HG03432 (cell line): ENCODE results near the gene DOK5.
"Not testable (repeated sequence)": the region's sequence is repeated elsewhere in the genome, so short reads cannot be mapped to it uniquely, and the experiment has no call there.

ENCODE experiments used
- ATAC-seq: cut with Tn5 transposase; IDR thresholded peaks from one replicate; pipeline ENCODE4 v1.9.1; 2021; ENCODE audit warnings: mild to moderate bottlenecking, moderate library complexity; ENCODE audit not compliant: unreplicated experiment

Gene DOK5

GRCh38 chr20:54475334-54476168 lies at the start of gene DOK5:
TSS of gene DOK5 (plus strand) at chr20:54475593. CDS start at chr20:54475947, 354 bp downstream.
- no peak for ATAC-seq

GRCh38 chr20:54429364-54429763 lies 46.0 kb upstream of the DOK5 start:
- no peak for ATAC-seq

- no peak for ATAC-seq
Observed at GRCh38 chr20:54431156-54431944, 44.0 kb upstream of the DOK5 start.

DNA sequence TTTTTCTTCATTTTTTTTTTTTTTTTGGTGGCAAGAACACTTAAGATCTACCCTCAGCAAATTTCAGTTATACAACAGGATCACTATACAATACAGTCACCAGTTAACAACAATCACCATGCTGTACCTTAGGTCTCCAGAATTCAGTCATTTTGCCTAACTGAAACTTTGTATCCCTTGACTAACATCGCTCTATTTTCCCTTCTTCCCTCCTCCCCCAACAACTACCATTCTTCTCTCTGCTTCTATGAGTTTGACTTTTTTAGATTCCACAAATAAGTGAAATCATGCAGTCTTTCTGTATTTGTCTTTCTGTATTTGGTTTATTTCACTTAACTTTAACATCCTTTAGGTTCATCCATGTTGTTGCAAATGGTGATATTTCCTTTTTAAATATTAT lies 42.4 kb upstream of the DOK5 start:
- no peak for ATAC-seq

DNA sequence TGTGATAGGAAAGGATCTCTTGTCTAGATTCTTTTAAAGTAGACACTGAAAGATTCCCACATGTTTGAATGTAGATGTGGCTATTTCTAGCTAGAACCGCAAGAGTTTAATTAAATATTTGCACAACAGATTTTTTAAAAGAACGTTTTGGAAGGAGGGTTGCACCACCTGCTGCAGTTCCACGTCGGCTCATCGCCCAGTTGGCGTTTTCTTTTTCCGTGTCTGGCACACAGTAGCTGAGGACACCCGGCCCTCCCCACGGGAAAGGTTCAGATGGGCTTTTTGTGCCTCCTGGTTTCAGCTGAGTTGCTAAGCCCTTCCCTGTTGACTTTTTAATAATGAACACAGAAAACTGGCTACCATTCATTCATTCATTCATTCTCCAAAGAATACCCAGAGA lies 41.8 kb upstream of the DOK5 start:
- ATAC-seq, result no peak

GRCh38 chr20:54434196-54434595 lies 41.2 kb upstream of the DOK5 start:
- ATAC-seq, result no peak

GRCh38 chr20:54435015-54435414 lies 40.4 kb upstream of the DOK5 start:
- ATAC-seq, result no peak

DNA sequence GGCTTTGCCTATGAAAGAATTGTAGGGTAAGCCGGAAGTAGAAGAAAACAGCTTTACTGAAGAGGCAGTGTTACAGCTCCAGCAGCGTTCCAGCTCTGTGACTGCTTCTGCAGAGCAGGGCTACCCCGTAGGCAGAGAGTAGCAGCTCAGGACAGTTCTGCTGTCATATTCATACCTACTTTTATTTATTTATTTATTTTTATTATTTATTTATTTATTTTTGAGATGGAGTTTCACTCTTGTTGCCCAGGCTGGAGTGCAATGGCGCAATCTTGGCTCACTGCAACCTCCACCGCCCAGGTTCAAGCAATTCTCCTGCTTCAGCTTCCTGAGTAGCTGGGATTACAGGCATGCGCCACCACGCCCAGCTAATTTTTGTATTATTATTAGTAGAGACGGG lies 39.0 kb upstream of the DOK5 start:
- ATAC-seq, result not testable (repeated sequence)

GRCh38 chr20:54438166-54438565 lies 37.2 kb upstream of the DOK5 start:
- no peak for ATAC-seq

DNA sequence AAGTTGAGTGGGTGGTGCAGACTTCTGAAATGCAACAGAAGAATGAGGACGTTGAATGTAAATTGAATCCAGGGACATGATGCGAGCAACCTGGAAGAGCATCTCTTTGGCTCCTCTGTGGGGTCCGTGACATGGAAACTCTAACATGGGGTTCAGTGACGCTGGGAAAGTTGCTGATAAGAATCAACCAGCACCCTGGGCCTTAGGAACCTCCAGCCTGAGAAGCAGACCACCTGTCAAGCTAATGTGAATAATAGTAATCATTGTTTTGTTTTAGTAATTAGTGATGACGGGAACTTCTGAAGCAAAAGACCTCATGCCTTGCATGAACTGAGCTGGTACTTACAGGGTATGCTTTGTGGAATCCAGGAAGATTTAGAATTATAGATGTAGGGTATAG lies 25.2 kb upstream of the DOK5 start:
- ATAC-seq, result no peak

DNA sequence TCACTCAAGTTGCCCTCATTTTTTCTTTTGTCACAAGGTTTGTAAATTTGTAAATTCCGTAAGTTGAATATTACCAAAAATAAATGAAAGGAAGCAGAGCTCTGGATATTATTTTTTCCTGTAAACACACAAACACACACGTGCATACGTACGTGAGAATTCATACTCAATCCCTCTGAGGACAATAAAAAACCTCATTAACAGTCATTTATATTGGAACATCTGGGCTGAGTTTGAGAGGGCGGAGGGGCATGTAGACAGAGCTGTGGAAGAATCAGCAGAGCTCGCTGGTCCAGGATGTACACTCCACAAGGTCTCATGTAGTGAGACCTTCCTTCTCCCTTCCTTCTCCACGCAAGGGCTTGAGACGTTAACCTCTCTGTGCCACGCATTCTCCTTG lies 24.2 kb upstream of the DOK5 start:
- ATAC-seq, result no peak

GRCh38 chr20:54452277-54452676 lies 23.1 kb upstream of the DOK5 start:
- ATAC-seq, result no peak

- ATAC-seq, result no peak
Observed at GRCh38 chr20:54454982-54455381, 20.4 kb upstream of the DOK5 start.

DNA sequence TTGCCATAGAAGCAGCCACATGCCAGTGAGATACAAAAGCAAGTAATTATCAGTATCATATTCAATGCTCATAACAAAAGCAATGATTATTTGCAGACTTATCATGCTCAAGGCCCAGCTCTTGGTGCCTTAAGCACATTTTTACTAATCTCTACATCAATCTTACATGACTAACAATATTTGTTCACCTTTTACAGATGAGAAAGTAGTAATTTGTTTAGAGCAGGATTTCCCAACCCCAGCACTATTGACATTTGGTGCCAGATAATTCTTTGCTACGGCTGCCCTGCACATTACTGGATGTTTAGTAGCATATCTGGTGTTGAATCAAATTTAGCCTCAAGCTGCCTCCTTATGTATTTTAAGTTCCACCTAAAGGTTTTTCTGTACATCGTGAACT lies 19.0 kb upstream of the DOK5 start:
- no peak for ATAC-seq

GRCh38 chr20:54456961-54457360 lies 18.4 kb upstream of the DOK5 start:
- no peak for ATAC-seq

GRCh38 chr20:54458219-54458618 lies 17.2 kb upstream of the DOK5 start:
- no peak for ATAC-seq

DNA sequence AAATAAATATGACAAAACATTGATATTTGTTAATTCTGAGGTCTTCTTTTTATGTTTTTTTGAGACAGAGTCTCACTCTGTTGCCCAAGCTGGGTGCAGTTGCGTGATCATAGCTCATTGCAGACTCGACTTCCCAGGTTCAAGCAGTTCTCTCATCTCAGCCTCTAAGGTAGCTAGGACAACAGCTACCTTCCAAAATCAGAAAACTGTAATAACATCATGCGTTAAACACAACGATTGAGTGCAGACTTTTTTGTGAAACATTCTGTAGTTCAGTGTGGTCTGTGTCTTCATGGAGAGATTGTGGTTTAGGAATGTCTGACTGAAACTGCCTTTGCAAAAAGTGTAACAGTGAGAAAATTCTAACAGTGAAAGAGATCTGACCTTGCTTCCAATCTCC lies 16.1 kb upstream of the DOK5 start:
- ATAC-seq, result no peak

- no peak for ATAC-seq
Observed at GRCh38 chr20:54464003-54464402, 11.4 kb upstream of the DOK5 start.

DNA sequence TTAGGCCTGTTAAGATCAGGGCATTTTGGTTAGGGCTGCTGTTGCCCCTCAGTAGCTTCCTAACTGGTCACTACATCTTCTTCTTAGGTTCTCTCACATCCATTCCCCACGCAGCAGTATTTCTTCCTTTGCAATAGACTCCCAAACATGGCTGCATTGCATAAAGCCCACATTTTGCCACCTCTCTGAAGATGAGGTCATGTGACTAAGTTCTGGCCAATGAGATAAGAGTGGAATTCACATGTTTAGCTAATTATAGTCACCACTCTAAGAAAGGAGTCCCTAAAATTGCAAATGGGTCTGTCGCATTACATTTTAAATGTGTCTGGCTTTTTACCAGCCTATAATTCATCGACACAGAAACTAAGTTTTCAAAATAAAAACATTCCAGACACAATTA lies 9.3 kb upstream of the DOK5 start:
- no peak for ATAC-seq

DNA sequence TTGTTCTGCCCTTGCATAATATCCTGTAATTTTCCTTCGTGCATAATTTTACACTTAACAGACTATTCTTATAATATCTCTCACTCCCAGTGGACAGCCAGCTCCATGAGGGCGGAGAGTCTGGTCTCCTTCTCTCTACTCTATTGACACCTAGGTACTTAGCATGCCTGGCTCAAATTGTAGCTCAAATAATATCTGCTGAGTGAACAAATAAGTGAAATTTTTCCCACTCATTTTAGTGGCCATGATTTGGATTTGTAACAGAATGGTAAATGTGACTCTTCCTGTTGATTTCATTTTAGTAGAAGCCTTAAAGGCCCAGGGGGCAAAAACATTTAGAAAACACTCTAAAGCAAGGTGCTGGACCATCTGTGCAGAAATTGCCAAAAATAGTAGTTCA lies 7.8 kb upstream of the DOK5 start:
- ATAC-seq, result no peak

DNA sequence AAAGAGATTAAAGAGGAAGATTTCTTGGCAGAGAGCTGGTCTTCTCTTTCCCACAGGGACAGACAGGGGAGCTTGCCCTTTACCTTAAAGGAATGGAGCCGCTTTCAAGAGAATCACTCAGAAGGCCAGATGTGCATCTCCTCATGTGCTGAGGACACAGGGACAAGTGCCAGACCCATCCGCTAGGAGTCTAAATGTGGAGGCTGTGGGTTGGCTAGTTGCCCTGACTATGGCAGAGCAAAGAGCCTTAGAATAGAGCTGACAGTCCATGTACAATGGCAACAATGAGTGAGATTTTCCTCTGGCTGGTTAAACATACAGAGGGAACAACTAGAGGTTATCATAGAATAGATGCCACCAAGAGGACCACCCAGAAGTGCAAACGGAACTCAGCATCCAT lies 7.3 kb upstream of the DOK5 start:
- ATAC-seq, result no peak

DNA sequence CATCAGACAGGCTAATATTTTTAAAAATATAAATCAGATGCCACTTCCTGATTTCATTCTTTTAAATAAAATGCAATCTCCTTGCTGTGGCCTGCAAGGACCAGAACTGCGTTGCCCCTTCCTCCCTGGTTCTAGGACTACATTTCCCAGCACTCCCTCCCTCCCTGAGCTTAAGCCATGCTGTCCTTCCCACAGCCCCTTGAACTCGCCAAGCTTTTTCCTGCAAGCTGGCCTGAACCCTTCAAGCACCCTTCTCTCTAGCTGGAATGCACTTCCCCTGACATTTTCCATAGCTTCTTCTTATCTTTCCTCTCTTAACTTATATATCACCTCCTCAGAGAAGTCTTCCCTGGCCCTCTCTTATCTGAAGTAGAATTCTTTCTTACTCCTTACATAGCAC lies 6.1 kb upstream of the DOK5 start:
- ATAC-seq, result no peak
